NB4 (cell line): ENCODE data around the gene OR52B6.
A peak's percentile ranks its signal among the peaks of the same experiment; 100 is the strongest.
"Not testable (repeated sequence)": the region's sequence is repeated elsewhere in the genome, so short reads cannot be mapped to it uniquely, and the experiment has no call there.

Source experiments
- DNase-seq: peaks from one replicate; pipeline ENCODE4 v3.0.0; 2010; ENCODE audit warnings: low read depth
- H3K4me3 ChIP-seq: one replicate; pipeline ENCODE4 v1.5.1; 2011; ENCODE audit warnings: mild to moderate bottlenecking, low read depth, low read length, moderate library complexity
- CTCF ChIP-seq: IDR thresholded peaks from one replicate; pipeline ENCODE4 v1.5.1; 2012; ENCODE audit warnings: low read depth, low read length
- MAX ChIP-seq: IDR thresholded peaks from 2 replicates; pipeline ENCODE4 v1.6.1; 2011; ENCODE audit warnings: low read depth, low read length
- MYC ChIP-seq: IDR thresholded peaks from 2 replicates; pipeline ENCODE4 v1.6.1; 2011; ENCODE audit warnings: low read depth, low read length
- POLR2A ChIP-seq: IDR thresholded peaks from 2 replicates; pipeline ENCODE4 v1.6.1; 2011; ENCODE audit warnings: mild to moderate bottlenecking; ENCODE audit not compliant: insufficient read length; ENCODE audit errors: extremely low read depth

The OR52B6 gene

GRCh38 chr11:5564259-5565019, 16.2 kb upstream of the OR52B6 start:
- TF ChIP-seq POLR2A, result no peak
- no peak for TF ChIP-seq MYC
- TF ChIP-seq MAX, result no peak
- no peak for TF ChIP-seq CTCF
- peak; percentile 11 for DNase-seq
- no peak overlapping the region for H3K4me3 ChIP-seq

- TF ChIP-seq MYC (no peak), POLR2A (no peak), CTCF (no peak), MAX (no peak)
- DNase-seq, result no peak
- no peak overlapping the region for H3K4me3 ChIP-seq
Observed at GRCh38 chr11:5574654-5575053, 6.0 kb upstream of the OR52B6 start.

GRCh38 chr11:5575152-5575551, 5.5 kb upstream of the OR52B6 start:
- TF ChIP-seq POLR2A, result no peak
- no peak for TF ChIP-seq MYC
- TF ChIP-seq CTCF, result no peak
- TF ChIP-seq MAX, result no peak
- DNase-seq, result no peak
- no peak overlapping the region for H3K4me3 ChIP-seq

- no peak for DNase-seq
- H3K4me3 ChIP-seq, result no peak overlapping the region
- TF ChIP-seq CTCF (no peak), MYC (no peak), MAX (no peak), POLR2A (no peak)
Observed at GRCh38 chr11:5577101-5577500, 3.6 kb upstream of the OR52B6 start.

GRCh38 chr11:5581014-5581413, 337 bp downstream of the OR52B6 start:
- no peak for DNase-seq
- no peak for TF ChIP-seq MYC
- no peak for TF ChIP-seq POLR2A
- TF ChIP-seq MAX, result no peak
- TF ChIP-seq CTCF, result no peak
- no peak overlapping the region for H3K4me3 ChIP-seq

- DNase-seq, H3K4me3 ChIP-seq: not testable (repeated sequence)
Observed at GRCh38 chr11:5584458-5584857, 3.8 kb downstream of the OR52B6 start.

- not testable (repeated sequence) for H3K4me3 ChIP-seq, DNase-seq
Observed at GRCh38 chr11:5589906-5590305, 9.2 kb downstream of the OR52B6 start.
